ENCODE results near the gene ABHD5. TPM values are rescaled to one million over a fixed set of nuclear protein-coding genes. Genes with fewer than 3 reads are reported as not detected.

The ABHD5 gene
- total RNA-seq, 1 experiment from 2014 or later = 11.3 TPM

DNA sequence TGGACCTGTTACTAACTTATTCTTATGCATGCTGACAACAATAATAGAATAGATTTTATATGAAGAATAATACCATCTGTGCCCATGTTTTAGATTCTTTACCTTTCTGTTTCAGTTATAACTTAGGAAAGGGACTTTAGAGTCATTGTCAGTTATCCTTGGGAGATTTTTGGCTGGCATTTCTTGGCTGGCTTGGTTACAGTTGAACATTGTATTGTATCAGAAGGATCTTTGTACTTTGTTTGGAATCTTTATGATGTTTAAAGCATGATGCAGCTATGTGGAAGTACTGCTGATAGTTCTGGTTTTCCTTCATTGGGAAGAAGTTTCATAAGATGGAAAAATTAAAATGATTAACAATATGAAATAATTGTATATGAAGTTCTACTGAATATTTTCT, 19.9 kb downstream of the ABHD5 start:
- Mint-ChIP-seq H3K9me3 (no peaks in the 10 kb centered on the region), H3K36me3 (peaks cover 10% of the 10 kb centered on the region), H3K4me1 (no peaks in the 10 kb centered on the region), H3K27ac (no peak overlapping the region), H3K27me3 (ENCODE audit: low read depth) (no peaks in the 10 kb centered on the region), H3K4me3 (no peak overlapping the region)
- no peak for DNase-seq (ENCODE audit: low spot score)
- TF ChIP-seq ELF4 (CRISPR knock-in tag; IDR thresholded peaks at IDR 0.05; ENCODE audit: low read depth) = no peak
- TF ChIP-seq ZNF263 (CRISPR knock-in tag; IDR thresholded peaks at IDR 0.05; ENCODE audit: low read depth) = no peak
- TF ChIP-seq, protein P1, sequence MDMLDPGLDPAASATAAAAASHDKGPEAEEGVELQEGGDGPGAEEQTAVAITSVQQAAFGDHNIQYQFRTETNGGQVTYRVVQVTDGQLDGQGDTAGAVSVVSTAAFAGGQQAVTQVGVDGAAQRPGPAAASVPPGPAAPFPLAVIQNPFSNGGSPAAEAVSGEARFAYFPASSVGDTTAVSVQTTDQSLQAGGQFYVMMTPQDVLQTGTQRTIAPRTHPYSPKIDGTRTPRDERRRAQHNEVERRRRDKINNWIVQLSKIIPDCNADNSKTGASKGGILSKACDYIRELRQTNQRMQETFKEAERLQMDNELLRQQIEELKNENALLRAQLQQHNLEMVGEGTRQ (CRISPR knock-in tag; IDR thresholded peaks at IDR 0.05) = no peak
- TF ChIP-seq, protein P2, sequence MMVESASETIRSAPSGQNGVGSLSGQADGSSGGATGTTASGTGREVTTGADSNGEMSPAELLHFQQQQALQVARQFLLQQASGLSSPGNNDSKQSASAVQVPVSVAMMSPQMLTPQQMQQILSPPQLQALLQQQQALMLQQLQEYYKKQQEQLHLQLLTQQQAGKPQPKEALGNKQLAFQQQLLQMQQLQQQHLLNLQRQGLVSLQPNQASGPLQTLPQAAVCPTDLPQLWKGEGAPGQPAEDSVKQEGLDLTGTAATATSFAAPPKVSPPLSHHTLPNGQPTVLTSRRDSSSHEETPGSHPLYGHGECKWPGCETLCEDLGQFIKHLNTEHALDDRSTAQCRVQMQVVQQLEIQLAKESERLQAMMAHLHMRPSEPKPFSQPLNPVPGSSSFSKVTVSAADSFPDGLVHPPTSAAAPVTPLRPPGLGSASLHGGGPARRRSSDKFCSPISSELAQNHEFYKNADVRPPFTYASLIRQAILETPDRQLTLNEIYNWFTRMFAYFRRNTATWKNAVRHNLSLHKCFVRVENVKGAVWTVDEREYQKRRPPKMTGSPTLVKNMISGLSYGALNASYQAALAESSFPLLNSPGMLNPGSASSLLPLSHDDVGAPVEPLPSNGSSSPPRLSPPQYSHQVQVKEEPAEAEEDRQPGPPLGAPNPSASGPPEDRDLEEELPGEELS (CRISPR knock-in tag; IDR thresholded peaks at IDR 0.05) = no peak
- TF ChIP-seq ZNF317 (CRISPR knock-in tag; IDR thresholded peaks at IDR 0.05; ENCODE audit: borderline replicate concordance, low read depth) = no peak
- TF ChIP-seq OVOL2 (CRISPR knock-in tag; IDR thresholded peaks at IDR 0.05; ENCODE audit: borderline replicate concordance) = no peak
- TF ChIP-seq, protein P3, sequence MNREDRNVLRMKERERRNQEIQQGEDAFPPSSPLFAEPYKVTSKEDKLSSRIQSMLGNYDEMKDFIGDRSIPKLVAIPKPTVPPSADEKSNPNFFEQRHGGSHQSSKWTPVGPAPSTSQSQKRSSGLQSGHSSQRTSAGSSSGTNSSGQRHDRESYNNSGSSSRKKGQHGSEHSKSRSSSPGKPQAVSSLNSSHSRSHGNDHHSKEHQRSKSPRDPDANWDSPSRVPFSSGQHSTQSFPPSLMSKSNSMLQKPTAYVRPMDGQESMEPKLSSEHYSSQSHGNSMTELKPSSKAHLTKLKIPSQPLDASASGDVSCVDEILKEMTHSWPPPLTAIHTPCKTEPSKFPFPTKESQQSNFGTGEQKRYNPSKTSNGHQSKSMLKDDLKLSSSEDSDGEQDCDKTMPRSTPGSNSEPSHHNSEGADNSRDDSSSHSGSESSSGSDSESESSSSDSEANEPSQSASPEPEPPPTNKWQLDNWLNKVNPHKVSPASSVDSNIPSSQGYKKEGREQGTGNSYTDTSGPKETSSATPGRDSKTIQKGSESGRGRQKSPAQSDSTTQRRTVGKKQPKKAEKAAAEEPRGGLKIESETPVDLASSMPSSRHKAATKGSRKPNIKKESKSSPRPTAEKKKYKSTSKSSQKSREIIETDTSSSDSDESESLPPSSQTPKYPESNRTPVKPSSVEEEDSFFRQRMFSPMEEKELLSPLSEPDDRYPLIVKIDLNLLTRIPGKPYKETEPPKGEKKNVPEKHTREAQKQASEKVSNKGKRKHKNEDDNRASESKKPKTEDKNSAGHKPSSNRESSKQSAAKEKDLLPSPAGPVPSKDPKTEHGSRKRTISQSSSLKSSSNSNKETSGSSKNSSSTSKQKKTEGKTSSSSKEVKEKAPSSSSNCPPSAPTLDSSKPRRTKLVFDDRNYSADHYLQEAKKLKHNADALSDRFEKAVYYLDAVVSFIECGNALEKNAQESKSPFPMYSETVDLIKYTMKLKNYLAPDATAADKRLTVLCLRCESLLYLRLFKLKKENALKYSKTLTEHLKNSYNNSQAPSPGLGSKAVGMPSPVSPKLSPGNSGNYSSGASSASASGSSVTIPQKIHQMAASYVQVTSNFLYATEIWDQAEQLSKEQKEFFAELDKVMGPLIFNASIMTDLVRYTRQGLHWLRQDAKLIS (CRISPR knock-in tag; IDR thresholded peaks at IDR 0.05; ENCODE audit: borderline replicate concordance) = no peak
- TF ChIP-seq, protein P4, sequence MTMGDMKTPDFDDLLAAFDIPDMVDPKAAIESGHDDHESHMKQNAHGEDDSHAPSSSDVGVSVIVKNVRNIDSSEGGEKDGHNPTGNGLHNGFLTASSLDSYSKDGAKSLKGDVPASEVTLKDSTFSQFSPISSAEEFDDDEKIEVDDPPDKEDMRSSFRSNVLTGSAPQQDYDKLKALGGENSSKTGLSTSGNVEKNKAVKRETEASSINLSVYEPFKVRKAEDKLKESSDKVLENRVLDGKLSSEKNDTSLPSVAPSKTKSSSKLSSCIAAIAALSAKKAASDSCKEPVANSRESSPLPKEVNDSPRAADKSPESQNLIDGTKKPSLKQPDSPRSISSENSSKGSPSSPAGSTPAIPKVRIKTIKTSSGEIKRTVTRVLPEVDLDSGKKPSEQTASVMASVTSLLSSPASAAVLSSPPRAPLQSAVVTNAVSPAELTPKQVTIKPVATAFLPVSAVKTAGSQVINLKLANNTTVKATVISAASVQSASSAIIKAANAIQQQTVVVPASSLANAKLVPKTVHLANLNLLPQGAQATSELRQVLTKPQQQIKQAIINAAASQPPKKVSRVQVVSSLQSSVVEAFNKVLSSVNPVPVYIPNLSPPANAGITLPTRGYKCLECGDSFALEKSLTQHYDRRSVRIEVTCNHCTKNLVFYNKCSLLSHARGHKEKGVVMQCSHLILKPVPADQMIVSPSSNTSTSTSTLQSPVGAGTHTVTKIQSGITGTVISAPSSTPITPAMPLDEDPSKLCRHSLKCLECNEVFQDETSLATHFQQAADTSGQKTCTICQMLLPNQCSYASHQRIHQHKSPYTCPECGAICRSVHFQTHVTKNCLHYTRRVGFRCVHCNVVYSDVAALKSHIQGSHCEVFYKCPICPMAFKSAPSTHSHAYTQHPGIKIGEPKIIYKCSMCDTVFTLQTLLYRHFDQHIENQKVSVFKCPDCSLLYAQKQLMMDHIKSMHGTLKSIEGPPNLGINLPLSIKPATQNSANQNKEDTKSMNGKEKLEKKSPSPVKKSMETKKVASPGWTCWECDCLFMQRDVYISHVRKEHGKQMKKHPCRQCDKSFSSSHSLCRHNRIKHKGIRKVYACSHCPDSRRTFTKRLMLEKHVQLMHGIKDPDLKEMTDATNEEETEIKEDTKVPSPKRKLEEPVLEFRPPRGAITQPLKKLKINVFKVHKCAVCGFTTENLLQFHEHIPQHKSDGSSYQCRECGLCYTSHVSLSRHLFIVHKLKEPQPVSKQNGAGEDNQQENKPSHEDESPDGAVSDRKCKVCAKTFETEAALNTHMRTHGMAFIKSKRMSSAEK (CRISPR knock-in tag; IDR thresholded peaks at IDR 0.05; ENCODE audit: borderline replicate concordance) = no peak
- TF ChIP-seq FOXP1 (CRISPR knock-in tag; IDR thresholded peaks at IDR 0.05; ENCODE audit: borderline replicate concordance) = no peak
- TF ChIP-seq ARID4B (CRISPR knock-in tag; IDR thresholded peaks at IDR 0.05; ENCODE audit: borderline replicate concordance) = no peak
- ATAC-seq = no peak
- POLR2A ChIA-PET = no interaction called here
- CTCF ChIA-PET = no interaction called here
